H1 (cell line): ENCODE measurements around the gene GPR68. TPM values are rescaled to one million over a fixed set of nuclear protein-coding genes. Genes with fewer than 3 reads are reported as not detected.

Source experiments
- CTCF ChIA-PET: fragments of 300-600 bp; sonication (Branson Sonifier 250); formaldehyde crosslinking; loops from one replicate; lab custom pipeline; 2021; ENCODE audit not compliant: partially characterized antibody; lab: Charles Lee
- POLR2A ChIA-PET: fragments of 300-600 bp; sonication (Branson Sonifier 250); formaldehyde crosslinking; loops from one replicate; lab custom pipeline; 2021; ENCODE audit warnings: inconsistent platforms; ENCODE audit not compliant: partially characterized antibody; lab: Charles Lee
- DNase-seq, 2 experiments: peaks; one replicate each; pipeline versions ENCODE4 v3.0.0 to v3.0.0-alpha.2; 2010 to 2022; ENCODE audit warnings: low spot score in 2 of 2, low read depth in 1 of 2, mixed read lengths in 1 of 2
- FAIRE-seq: peaks from 2 replicates; lab custom pipeline; 2011; peaks lifted over from hg19 to GRCh38; lab: Jason Lieb, UNC
- H2AFZ ChIP-seq: 2 replicates; pipeline ENCODE4 v1.8.1; 2012; ENCODE audit warnings: low read length, inconsistent platforms
- H2AK5ac ChIP-seq: 2 replicates; pipeline ENCODE4 v1.6.1; 2013; ENCODE audit warnings: low read depth, low read length
- H2BK120ac ChIP-seq: replicated peaks from 2 replicates; pipeline ENCODE3; 2013; ENCODE audit warnings: low read depth, low read length, inconsistent platforms
- H2BK12ac ChIP-seq: 2 replicates; pipeline ENCODE4 v1.6.1; 2013; ENCODE audit warnings: low read depth, low read length
- H2BK15ac ChIP-seq: 2 replicates; pipeline ENCODE4 v1.6.1; 2013; ENCODE audit warnings: low read length
- H2BK20ac ChIP-seq: 2 replicates; pipeline ENCODE4 v1.6.1; 2013; ENCODE audit warnings: low read length
- H2BK5ac ChIP-seq: 2 replicates; pipeline ENCODE4 v1.6.1; 2013; ENCODE audit warnings: low read depth, low read length
- H3K14ac ChIP-seq: 2 replicates; pipeline ENCODE4 v1.6.1; 2013; ENCODE audit warnings: inconsistent platforms; ENCODE audit not compliant: insufficient read length
- H3K18ac ChIP-seq: 2 replicates; pipeline ENCODE4 v1.6.1; 2013; ENCODE audit warnings: low read length; ENCODE audit errors: extremely low read depth
- H3K23ac ChIP-seq: 2 replicates; pipeline ENCODE4 v1.6.1; 2013; ENCODE audit warnings: inconsistent platforms; ENCODE audit not compliant: insufficient read length
- H3K23me2 ChIP-seq: 2 replicates; pipeline ENCODE4 v1.6.1; 2013; ENCODE audit warnings: low read depth, low read length
- H3K27ac ChIP-seq: 2 replicates; pipeline ENCODE4 v1.6.1; 2011; ENCODE audit warnings: low read depth, low read length, inconsistent platforms
- H3K27me3 ChIP-seq, 4 experiments: replicated peaks in 1 of 4; 1 replicate in 1 of 4; 2 replicates in 3 of 4; pipeline versions ENCODE4 v1.6.1 to v1.8.1; 2011 to 2013; ENCODE audit warnings: low read length in 3 of 4, mild to moderate bottlenecking in 3 of 4, inconsistent platforms in 2 of 4, mixed read lengths in 2 of 4, moderate library complexity in 1 of 4; ENCODE audit not compliant: control insufficient read depth in 3 of 4, insufficient read depth in 3 of 4; ENCODE audit errors: extremely low read depth in 1 of 4
- H3K36me3 ChIP-seq, 4 experiments: 2 replicates each; pipeline versions ENCODE4 v1.6.1 to v1.8.1; 2011 to 2013; ENCODE audit warnings: mild to moderate bottlenecking in 4 of 4, low read length in 3 of 4, moderate library complexity in 2 of 4, control low read depth in 1 of 4, inconsistent platforms in 1 of 4; ENCODE audit not compliant: insufficient read depth in 4 of 4, control insufficient read depth in 2 of 4
- H3K4ac ChIP-seq: replicated peaks from 2 replicates; pipeline ENCODE3; 2013; ENCODE audit warnings: low read length, low read depth, mixed read lengths, inconsistent platforms; ENCODE audit not compliant: insufficient read length
- H3K4me1 ChIP-seq, 4 experiments: replicated peaks in 1 of 4; 1 replicate in 1 of 4; 2 replicates in 3 of 4; pipeline versions ENCODE4 v1.6.1 to v1.8.1; 2011 to 2013; ENCODE audit warnings: low read length in 3 of 4, inconsistent platforms in 2 of 4, mixed read lengths in 1 of 4; ENCODE audit not compliant: insufficient read depth in 4 of 4, control insufficient read depth in 3 of 4
- H3K4me2 ChIP-seq, 2 experiments: 2 replicates each; pipeline versions ENCODE4 v1.6.1 to v1.8.1; 2011 to 2013; ENCODE audit warnings: low read depth in 2 of 2, low read length in 2 of 2, control low read depth in 1 of 2, inconsistent platforms in 1 of 2, mild to moderate bottlenecking in 1 of 2; ENCODE audit not compliant: insufficient read depth in 1 of 2
- H3K4me3 ChIP-seq, 4 experiments: fragments of 200-600, 300-600 bp in 1 of 4; sonication (generic), shearing (Covaris generic), sonication (Bioruptor Twin) in 1 of 4; 2 replicates each; pipeline versions ENCODE4 v1.5.1 to v1.8.1; 2011 to 2016; ENCODE audit warnings: low read length in 4 of 4, low read depth in 3 of 4, control low read depth in 2 of 4, inconsistent platforms in 2 of 4, mild to moderate bottlenecking in 2 of 4, mixed read lengths in 1 of 4, moderate library complexity in 1 of 4; ENCODE audit not compliant: insufficient read depth in 2 of 4; ENCODE audit errors: extremely low read depth in 1 of 4
- H3K56ac ChIP-seq: replicated peaks from 2 replicates; pipeline ENCODE3; 2013; ENCODE audit warnings: low read depth, mild to moderate bottlenecking, mixed read lengths, low read length, inconsistent platforms; ENCODE audit not compliant: insufficient read length
- H3K79me1 ChIP-seq: 2 replicates; pipeline ENCODE4 v1.6.1; 2013; ENCODE audit warnings: low read depth, low read length, control low read depth
- H3K79me2 ChIP-seq, 2 experiments: 2 replicates each; pipeline versions ENCODE4 v1.6.1 to v1.8.1; 2012 to 2013; ENCODE audit warnings: low read length in 2 of 2, mild to moderate bottlenecking in 2 of 2, inconsistent platforms in 1 of 2; ENCODE audit not compliant: insufficient read depth in 2 of 2, control insufficient read depth in 1 of 2
- H3K9ac ChIP-seq, 4 experiments: replicated peaks in 1 of 4; 1 replicate in 1 of 4; 2 replicates in 3 of 4; pipeline versions ENCODE4 v1.6.1 to v1.8.1; 2011 to 2013; ENCODE audit warnings: low read depth in 3 of 4, low read length in 3 of 4, control low read depth in 2 of 4, mild to moderate bottlenecking in 2 of 4, moderate library complexity in 2 of 4, inconsistent platforms in 1 of 4; ENCODE audit errors: extremely low read depth in 1 of 4
- H3K9me3 ChIP-seq, 2 experiments: 2 replicates each; pipeline versions ENCODE4 v1.6.1 to v1.8.1; 2012 to 2013; ENCODE audit warnings: mild to moderate bottlenecking in 2 of 2, moderate library complexity in 2 of 2, control low read depth in 1 of 2, inconsistent platforms in 1 of 2, low read depth in 1 of 2, low read length in 1 of 2, mixed read lengths in 1 of 2; ENCODE audit not compliant: insufficient read depth in 2 of 2
- H4K20me1 ChIP-seq, 2 experiments: replicated peaks in 1 of 2; 2 replicates each; pipeline versions ENCODE3 to v1.8.1; 2011 to 2013; ENCODE audit warnings: inconsistent platforms in 2 of 2, low read length in 2 of 2, mild to moderate bottlenecking in 1 of 2; ENCODE audit not compliant: insufficient read depth in 2 of 2, control insufficient read depth in 1 of 2
- H4K5ac ChIP-seq: 2 replicates; pipeline ENCODE4 v1.6.1; 2013; ENCODE audit warnings: low read length, low read depth, mixed read lengths, inconsistent platforms; ENCODE audit not compliant: insufficient read length
- H4K8ac ChIP-seq: 2 replicates; pipeline ENCODE4 v1.8.0; 2013; ENCODE audit warnings: mild to moderate bottlenecking, moderate library complexity, low read length, inconsistent platforms; ENCODE audit not compliant: insufficient read depth; ENCODE audit errors: extremely low read depth
- H4K91ac ChIP-seq: replicated peaks from 2 replicates; pipeline ENCODE3; 2013; ENCODE audit warnings: low read length, mixed read lengths, inconsistent platforms; ENCODE audit not compliant: insufficient read length
- CBX5 ChIP-seq: fragments of 300-800, 300-1000 bp; sonication (generic); IDR thresholded peaks from 2 replicates; pipeline ENCODE4 v1.7.1; 2016; ENCODE audit warnings: antibody characterized with exemption, low read length, low read depth
- CEBPB ChIP-seq: IDR thresholded peaks from 2 replicates; pipeline ENCODE4 v1.6.1; 2012; ENCODE audit warnings: low read depth, low read length
- POLR2AphosphoS5 ChIP-seq: IDR thresholded peaks from 2 replicates; pipeline ENCODE4 v1.6.1; 2011; ENCODE audit warnings: low read depth, low read length
- SP2 ChIP-seq: IDR thresholded peaks from 2 replicates; pipeline ENCODE4 v1.6.1; 2012; ENCODE audit warnings: mild to moderate bottlenecking, low read length, inconsistent platforms
- SRF ChIP-seq: IDR thresholded peaks from 2 replicates; pipeline ENCODE4 v1.6.1; 2011; ENCODE audit warnings: mild to moderate bottlenecking, low read depth, low read length, moderate library complexity
- YY1 ChIP-seq: IDR thresholded peaks from 2 replicates; pipeline ENCODE4 v1.6.1; 2011; ENCODE audit warnings: low read depth, mild to moderate bottlenecking, low read length
- WGBS, 2 experiments: shearing (Covaris generic) in 1 of 2; methylation state at CpG; one replicate each; pipeline versions ENCODE4 v1.1.6 to v1.1.7; 2013 to 2015; ENCODE audit warnings: low lambda C conversion rate in 2 of 2, mixed read lengths in 2 of 2, inconsistent platforms in 1 of 2, low coverage in 1 of 2, missing lambda C conversion rate in 1 of 2; ENCODE audit not compliant: insufficient replicate concordance in 2 of 2, insufficient coverage in 1 of 2, insufficient read length in 1 of 2; ENCODE audit errors: extremely low coverage in 1 of 2, missing lambda C conversion rate in 1 of 2; 5-methylcytosine and 5-hydroxymethylcytosine counted together
- polyA plus RNA-seq, 7 experiments: library from polyadenylated mRNA; depleted of rRNA in 3 of 7; stranded (reverse) in 5 of 7; unstranded in 2 of 7; fragments of >200 nt in 5 of 7; fragments of 200-250 nt in 2 of 7; gene quantifications; 1 replicate in 5 of 7; 2 replicates in 1 of 7; 4 replicates in 1 of 7; pipeline versions ENCODE4 v1.2.1 to v1.2.3, GENCODE V29; 2011 to 2013; ENCODE audit warnings: missing spikeins in 2 of 7, mixed read lengths in 2 of 7
- total RNA-seq: library from RNA; stranded (reverse); fragmentation: NEBNext Ultra II Directional; extraction: Animal tissue kit (Norgen Biotek cat#: 25700); gene quantifications from 2 replicates; pipeline ENCODE4 v1.2.1, GENCODE V29; 2021
- TF ChIP-seq, protein P1 (sequence below): IDR thresholded peaks from 2 replicates; pipeline ENCODE4 v1.6.1; 2011; ENCODE audit warnings: low read depth, mild to moderate bottlenecking, low read length; ENCODE audit not compliant: insufficient read depth
- TF ChIP-seq, protein P2 (sequence below), 3 experiments: IDR thresholded peaks; 1 replicate in 2 of 3; 2 replicates in 1 of 3; pipeline versions ENCODE4 v1.5.1 to v1.6.1; 2011; ENCODE audit warnings: low read length in 3 of 3, mild to moderate bottlenecking in 3 of 3, inconsistent platforms in 2 of 3, low read depth in 1 of 3, moderate library complexity in 1 of 3; ENCODE audit not compliant: insufficient read depth in 1 of 3; ENCODE audit errors: control extremely low read depth in 1 of 3

Gene GPR68
- total and polyA plus RNA-seq, 2 of the 8 experiments (the other 6 are each of a cell fraction or from before 2014, with no cell fraction given), result 0.22 to 0.76 TPM

DNA sequence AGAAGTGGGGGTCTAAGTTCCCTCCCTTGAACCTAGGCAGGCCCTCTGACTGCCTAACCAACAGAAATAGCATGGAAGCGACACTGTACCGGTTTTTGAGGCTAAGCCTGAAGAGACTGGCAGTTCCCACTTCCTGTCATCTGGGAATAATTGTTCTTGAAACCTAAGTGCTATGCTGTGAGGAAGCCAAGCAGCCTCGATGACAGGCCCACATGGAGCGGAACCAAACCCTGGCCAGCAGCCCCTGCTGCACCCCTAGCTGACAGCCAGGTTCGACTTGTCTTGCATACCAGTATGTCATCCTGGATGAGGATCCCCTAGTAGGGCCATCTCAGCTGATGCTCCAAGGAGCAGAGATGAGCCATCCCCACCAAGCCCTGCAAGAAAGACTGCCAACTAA, 6.4 kb upstream of the GPR68 start:
- no peak overlapping the region for H4K5ac ChIP-seq
- no peak overlapping the region for H3K56ac ChIP-seq
- H3K14ac ChIP-seq, result no peak overlapping the region
- DNase-seq (no peak), FAIRE-seq (no peak)
- H3K4ac ChIP-seq, result no peak overlapping the region
- no peak overlapping the region for H2BK20ac ChIP-seq
- WGBS, 2 experiments, result 88% methylated on average over 5 of the region's 5 CpGs; no CpG with 5 or more reads in 1 of the 2 experiments
- H4K91ac ChIP-seq, result no peak overlapping the region
- no peak overlapping the region for H2AFZ ChIP-seq
- CTCF ChIA-PET, result interaction anchor here (0.9 to 3.5 kb wide), 4 partner anchors 21 to 77 kb away, joined by 3 to 22 read pairs (median 4); no protein-coding TSS in a partner anchor
- H4K8ac ChIP-seq, result no peak overlapping the region
- peaks cover 15% of the 10 kb centered on the region for H3K23me2 ChIP-seq
- H2BK5ac ChIP-seq, result no peak overlapping the region
- H4K20me1 ChIP-seq, result no peaks in the 10 kb centered on the region
- no peaks in the 10 kb centered on the region for H3K9me3 ChIP-seq
- H2AK5ac ChIP-seq, result no peak overlapping the region
- no peaks in the 10 kb centered on the region for H3K36me3 ChIP-seq
- peaks cover 0 to 16% (median 9%) of the 10 kb centered on the region in 4 experiments; a peak in 6 of 7 replicates for H3K27me3 ChIP-seq
- no peak overlapping the region for H3K4me3 ChIP-seq
- no peak overlapping the region for H3K23ac ChIP-seq
- no peaks in the 10 kb centered on the region for H3K79me2 ChIP-seq
- no peak overlapping the region for H3K18ac ChIP-seq
- no peak overlapping the region for H2BK12ac ChIP-seq
- no peak overlapping the region for H3K4me2 ChIP-seq
- no peak overlapping the region for H3K27ac ChIP-seq
- no peak overlapping the region for H3K9ac ChIP-seq
- no peak overlapping the region for H2BK120ac ChIP-seq
- H3K79me1 ChIP-seq, result no peaks in the 10 kb centered on the region
- POLR2A ChIA-PET, result interaction anchor here (0.6 kb wide), 1 partner anchor 17 kb away, joined by 3 read pairs; no protein-coding TSS in a partner anchor
- peaks cover 0 to 10% (median 8%) of the 10 kb centered on the region in 4 experiments; a peak in 6 of 7 replicates for H3K4me1 ChIP-seq
- no peak overlapping the region for H2BK15ac ChIP-seq
- TF ChIP-seq CEBPB, result no peak
- TF ChIP-seq, protein P1, sequence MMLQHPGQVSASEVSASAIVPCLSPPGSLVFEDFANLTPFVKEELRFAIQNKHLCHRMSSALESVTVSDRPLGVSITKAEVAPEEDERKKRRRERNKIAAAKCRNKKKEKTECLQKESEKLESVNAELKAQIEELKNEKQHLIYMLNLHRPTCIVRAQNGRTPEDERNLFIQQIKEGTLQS, result no peak
- no peak for TF ChIP-seq SRF
- TF ChIP-seq YY1, result no peak
- no peak for TF ChIP-seq POLR2AphosphoS5
- no peak for TF ChIP-seq CBX5
- TF ChIP-seq, protein P2, sequence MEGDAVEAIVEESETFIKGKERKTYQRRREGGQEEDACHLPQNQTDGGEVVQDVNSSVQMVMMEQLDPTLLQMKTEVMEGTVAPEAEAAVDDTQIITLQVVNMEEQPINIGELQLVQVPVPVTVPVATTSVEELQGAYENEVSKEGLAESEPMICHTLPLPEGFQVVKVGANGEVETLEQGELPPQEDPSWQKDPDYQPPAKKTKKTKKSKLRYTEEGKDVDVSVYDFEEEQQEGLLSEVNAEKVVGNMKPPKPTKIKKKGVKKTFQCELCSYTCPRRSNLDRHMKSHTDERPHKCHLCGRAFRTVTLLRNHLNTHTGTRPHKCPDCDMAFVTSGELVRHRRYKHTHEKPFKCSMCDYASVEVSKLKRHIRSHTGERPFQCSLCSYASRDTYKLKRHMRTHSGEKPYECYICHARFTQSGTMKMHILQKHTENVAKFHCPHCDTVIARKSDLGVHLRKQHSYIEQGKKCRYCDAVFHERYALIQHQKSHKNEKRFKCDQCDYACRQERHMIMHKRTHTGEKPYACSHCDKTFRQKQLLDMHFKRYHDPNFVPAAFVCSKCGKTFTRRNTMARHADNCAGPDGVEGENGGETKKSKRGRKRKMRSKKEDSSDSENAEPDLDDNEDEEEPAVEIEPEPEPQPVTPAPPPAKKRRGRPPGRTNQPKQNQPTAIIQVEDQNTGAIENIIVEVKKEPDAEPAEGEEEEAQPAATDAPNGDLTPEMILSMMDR (IDR thresholded peaks at IDR 0.05; ENCODE audit: control extremely low read depth in 1 of 3, insufficient read depth in 1 of 3, low read depth in 1 of 3, low read length in 3 of 3), result no peak
- no peak for TF ChIP-seq SP2
